Hematopoietic multipotent progenitor cell treated with erythropoietin and hydrocortisone succinate and interleukin-3 and kit ligand, for 8 days (in vitro differentiated cells): ENCODE data around the gene IRF2BPL.
"Not testable (repeated sequence)": the region's sequence is repeated elsewhere in the genome, so short reads cannot be mapped to it uniquely, and the experiment has no call there.

Source experiments
- DNase-seq: peaks from one replicate; pipeline ENCODE4 v3.0.0-alpha.2; 2015

Gene IRF2BPL

DNA sequence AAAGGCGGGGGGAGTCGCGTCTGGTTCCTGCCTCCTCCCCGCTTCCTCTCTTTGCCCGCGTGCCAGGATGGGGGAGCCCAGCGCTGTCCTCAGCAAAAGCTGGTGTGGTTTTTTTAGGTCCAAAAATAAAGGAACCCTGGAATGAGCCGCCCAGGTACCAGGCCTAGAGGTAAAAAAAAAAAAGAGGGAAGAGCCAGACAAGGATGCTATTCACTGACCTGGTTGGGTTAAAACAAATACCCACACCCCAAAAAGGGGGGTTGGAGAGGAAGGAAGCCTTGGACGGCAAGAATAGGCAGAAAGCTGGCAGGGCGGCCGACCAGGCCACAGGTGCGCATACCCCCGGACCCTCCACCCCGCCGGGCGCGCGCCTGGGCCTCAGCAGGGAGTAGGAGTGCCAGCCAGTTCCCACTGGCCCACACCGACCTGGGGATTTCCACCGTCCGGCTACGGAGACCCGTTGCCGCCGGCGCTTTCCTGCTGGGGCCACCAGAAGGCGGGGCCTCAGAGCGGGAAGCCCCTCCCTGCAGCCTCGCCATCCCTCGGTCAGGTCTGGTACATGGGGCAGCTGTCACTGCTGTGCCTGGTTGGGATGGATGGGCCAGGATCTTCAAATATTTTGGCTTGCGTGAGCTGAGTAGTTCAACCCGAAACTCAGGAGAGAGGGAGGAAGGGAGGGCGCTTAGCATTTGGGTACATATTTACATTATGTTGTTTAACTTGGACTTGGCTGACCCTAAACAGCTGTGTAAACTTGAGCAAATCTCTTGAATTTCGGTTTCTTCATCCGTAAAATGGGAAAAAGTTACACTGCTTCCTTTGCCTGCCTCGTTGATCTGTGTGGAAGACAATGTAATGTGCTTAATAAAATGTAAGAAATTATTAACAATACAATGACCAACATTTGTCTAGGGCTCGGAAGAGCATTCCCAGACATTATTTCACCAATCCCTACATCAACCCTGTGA lies 5.4 kb upstream of the IRF2BPL start:
- DNase-seq, result peak; percentile 81

DNA sequence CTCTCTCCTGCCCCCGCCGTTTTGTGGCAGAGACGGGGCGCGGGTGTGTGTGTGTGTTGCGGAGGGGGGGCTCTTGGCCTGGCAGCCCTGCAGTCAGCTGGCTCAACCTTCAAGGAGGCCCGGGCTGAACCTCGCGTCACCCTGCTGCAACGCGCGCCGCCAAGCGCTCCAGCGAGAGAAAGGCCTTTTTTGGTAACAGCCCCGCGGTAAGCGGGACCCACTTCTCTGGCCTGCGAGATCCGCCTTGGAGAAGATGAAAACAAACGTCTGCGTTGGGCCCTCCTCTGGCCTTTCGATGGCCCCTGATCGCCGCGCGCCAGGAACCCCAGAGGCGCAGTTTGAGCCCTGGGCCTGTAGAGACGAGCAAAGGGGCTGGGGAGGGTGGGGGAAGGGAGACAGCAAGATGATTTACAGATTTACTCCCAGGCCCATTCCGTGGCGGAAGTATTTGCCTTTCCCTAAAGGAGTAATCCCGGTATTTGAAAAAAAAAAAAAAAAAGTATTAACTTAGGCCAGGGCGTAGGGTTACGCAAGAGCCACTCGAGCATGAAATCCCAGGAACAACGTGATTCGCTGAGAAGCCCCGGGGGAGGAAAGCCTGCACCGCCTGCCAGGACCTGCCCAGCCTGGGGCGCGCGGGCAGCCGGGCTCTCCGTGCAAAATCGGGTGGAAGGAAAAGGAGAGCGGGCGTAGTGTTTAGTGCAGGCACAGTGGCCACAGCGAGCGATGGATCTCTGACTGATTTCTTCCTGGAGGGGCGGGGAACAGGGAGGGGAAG lies 4.5 kb upstream of the IRF2BPL start:
- DNase-seq, result peak; percentile 86

GRCh38 chr14:77032491-77032843 lies 4.0 kb upstream of the IRF2BPL start:
- no peak for DNase-seq

- no peak for DNase-seq
These were observed 3.4 kb upstream of the IRF2BPL start for GRCh38 chr14:77031759-77032490.

DNA sequence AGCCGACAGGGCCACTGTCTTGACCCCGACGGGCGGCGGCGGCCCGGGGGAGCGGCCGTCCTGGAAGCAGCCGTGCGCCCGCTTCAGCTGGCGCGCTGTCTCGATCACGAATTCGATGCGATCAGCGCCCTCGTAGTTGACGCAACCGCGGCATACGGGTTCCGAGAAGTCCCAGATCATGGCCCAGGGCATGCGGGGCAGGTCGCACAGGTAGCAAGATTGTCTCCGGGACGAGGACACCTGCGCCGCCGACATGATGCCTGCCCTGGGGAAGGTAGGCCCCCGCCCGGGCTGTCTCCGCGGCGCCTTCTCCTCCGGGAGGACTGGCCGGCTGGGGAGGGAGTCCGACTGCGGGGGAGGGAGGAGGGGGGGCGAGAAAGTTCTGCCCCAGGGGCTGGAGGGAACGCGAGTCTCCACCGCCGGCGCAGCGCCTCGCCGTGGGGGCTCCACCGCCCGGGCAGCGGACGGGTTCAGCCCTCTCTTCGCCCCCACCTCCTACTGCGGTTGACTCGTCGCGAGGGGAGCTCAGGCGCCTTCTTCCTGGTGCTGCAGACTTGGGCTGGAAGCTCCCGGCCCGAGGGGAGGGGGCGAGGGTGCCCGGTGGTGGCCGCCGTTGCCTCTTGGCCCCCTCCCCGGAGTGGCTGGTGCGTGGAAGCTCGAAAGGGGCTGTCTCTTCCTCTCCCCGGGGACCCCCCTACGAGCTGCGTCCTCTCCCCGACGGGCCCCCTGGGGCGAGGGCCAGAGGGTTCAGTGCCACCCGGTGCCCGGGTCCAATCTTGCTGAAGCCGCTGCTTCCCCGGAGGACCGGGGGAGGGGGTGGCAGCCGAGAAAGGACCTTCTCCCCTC lies 747 bp downstream of the IRF2BPL start:
- peak; percentile 55 for DNase-seq

DNA sequence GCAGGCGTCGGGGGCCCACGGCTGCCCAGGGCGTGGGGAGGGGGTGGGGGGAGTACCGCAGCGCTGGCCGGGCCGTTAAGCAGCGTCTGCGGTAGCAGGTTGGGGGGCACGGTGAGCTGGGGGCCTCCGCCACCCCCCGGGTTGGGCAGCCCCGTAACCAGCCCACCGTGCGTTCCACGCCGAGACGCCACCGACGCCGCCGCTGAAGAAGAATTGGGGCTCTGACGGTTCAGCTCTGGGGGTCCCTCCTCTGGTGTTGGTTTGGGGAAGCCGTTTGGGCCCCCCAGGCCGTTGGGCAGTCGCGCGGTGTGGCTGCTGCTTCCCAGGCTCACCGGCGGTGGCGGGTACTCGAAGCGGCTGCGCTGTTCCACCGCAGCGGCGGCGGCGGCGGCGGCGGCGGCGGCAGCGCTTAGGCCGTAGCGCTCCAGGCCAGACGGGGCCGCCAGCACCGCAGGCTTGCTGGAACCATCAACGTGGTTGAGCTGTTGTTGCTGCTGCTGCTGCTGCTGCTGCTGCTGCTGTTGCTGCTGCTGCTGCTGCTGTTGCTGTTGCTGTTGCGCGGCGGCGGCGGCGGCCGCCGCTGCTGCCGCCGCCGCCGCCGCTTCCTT lies 1.5 kb downstream of the IRF2BPL start:
- DNase-seq, result peak; percentile 53

GRCh38 chr14:77026166-77026929 lies 2.2 kb downstream of the IRF2BPL start:
- DNase-seq, result no peak

GRCh38 chr14:77025744-77026165 lies 2.8 kb downstream of the IRF2BPL start:
- DNase-seq, result no peak

DNA sequence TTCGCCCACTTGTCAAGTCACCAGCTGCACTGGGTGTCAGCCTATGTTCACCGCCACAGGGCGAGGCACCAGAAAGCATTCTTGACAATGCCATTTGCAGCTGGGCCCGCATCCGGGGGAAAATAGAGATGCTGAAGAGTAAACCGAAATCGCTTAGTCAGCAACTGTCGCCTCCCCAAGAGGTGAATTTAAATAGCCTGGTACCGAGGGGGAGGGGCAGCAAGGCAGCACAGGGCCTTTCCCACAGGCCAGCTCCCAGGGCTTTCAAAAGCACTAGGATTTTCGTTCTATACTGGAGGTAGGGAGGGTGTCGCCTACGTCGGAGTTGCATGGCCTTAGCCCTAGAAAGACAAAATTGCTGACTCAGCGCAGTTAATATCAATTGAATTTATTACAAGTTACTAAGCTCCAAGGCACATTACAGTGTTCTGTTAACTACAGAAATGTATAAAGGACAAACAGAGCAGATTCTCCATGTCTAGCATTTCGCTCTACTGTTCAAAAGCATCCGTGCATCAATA lies 4.3 kb downstream of the IRF2BPL start:
- no peak for DNase-seq

DNA sequence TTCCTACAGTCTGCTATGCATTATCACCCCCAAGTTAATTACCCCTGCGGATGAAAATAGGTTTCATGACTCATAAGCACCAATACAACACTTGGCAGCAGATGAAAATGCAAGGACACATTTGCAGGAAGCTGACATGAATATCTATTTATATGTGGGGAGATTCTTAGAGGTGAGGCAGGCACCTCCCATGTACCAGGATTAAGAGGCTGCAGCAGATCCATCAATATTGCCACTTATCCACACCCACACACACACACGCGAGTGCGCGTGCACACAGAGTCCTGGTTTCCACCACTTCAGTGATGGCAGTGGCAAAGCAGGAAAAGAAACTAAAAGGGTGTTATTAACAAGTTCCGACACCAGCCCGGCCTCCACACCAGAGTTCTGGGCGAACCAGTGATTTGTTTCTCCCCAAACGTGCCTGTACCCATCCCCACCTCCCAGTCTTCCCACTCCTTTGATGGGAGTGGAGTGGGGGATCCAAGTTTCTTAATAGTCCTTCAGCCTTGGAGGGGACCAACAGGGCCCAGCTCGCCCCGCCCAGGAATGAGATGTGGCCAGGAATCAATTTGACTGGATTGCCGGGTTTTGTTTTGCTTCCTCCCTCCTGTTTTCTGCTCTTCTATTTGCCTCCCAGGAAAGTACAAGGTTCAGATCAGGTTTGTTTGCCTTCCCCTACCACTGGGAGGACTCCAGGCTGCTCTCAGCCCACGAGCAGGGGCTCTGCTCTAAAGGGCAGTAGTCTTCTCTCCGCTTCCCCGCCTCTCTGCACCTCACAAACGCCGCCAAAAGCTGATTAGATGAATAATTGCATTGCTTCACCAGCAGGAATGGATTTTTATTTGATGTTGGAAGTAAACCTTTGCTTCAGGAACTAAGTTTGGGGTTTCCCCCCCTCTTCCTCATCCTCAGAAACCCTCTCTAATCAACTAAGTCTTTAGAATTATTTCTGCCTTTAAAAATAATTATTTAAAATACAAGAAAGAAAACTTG lies 5.2 kb downstream of the IRF2BPL start:
- no peak for DNase-seq

DNA sequence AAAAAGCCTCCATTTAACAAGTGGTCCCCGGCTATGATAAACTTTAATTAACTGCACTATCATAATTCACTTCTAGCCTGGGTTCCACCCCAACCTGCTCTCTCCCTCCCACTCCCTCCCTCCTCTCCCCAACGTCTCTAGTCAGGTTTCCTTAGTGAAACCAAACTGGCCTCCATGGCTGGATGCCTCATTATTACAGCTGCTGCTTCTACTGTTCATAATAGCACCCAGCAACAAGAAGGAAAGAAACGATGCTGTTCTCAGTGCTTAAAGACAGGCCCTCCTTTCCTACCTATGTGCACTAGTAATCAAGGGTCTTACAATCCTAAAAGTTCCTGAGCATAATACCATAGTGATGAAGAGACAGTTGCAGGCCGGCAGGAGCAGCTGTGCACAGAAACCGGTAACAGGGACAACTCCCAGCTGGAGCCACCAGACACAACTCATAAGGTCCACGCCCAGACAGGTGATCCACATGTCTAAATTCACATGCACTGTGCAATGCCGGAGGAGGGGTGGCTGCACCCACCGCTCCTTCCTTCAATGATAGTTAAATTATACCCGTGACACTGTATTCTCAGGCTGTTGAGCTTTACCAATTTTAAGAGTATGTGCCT lies 6.2 kb downstream of the IRF2BPL start:
- no peak for DNase-seq

- not testable (repeated sequence) for DNase-seq
These were observed 7.1 kb downstream of the IRF2BPL start for GRCh38 chr14:77021424-77021823.

- no peak for DNase-seq
These were observed 9.7 kb downstream of the IRF2BPL start for GRCh38 chr14:77018785-77019184.

- no peak for DNase-seq
These were observed 10.8 kb downstream of the IRF2BPL start for GRCh38 chr14:77017666-77018065.

DNA sequence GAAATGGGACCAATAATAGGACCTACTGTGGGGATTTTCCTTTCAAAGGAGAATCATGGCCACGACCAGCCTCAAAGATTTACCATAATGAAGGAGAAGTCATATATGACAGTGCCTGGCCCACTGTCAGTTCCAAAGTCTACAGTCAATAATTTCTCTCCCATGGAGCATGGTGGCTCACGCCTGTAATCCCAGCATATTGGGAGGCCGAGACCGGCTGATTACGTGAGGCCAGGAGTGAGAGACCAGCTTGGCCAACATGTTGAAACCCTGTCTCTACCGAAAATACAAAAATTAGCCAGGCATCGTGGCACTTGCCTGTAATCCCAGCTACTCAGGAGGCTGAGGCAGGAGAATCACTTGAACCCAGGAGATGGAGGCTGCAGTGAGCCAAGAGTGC lies 13.8 kb downstream of the IRF2BPL start:
- DNase-seq, result no peak

DNA sequence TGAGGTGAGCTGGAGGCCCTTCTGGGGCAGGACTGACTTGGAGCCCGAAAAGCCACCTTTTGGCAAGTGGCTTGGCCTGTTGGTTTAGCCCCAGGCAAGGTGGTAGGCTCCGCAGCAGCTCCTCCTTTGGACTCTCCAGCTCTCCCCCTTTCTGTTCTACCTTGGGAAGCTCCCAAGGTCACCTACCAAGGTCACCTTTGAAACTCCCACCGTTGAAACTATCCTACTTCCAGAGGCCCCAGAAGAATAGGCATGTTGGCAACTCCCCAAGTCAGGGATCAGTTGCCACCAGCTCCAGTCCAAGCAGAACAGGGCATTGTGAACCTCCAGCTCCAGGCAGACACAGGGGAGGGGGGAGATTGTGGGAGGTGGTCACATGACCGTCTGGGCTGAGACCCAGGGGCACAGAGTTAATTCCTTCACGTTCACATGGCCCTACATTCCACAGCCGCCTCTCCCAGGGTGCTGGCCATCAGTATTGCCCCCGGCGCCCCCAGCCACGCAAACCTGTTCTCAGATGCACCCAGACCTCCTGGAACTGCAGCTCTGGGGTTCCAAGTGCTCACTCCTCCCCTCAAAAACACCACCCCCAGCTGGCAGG lies 14.4 kb downstream of the IRF2BPL start:
- no peak for DNase-seq

- no peak for DNase-seq
These were observed 16.2 kb downstream of the IRF2BPL start for GRCh38 chr14:77012193-77012765.

DNA sequence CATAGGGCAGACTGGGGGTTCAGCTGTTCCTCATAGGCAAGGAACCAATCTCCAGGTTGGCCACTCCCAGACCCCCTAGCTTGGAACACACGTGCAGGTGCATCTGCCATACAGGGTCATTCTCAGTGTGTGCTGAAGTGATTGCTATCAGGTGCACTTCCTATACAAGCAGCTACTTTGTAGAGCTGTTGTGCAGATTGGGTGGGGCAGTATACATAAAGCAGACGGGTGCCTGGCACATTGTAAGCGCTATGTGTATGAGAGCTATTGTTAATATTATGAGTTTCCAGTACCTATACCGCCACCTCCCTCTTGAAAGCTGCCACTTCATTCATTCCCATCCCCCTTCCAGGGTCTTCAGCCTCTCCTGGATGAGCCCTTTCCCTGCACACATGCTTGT lies 17.3 kb downstream of the IRF2BPL start:
- DNase-seq, result no peak
